Ectodermal cell (in vitro differentiated cells): Measurements from ENCODE around the gene TRABD2A.

Experiments
- H3K27ac ChIP-seq: 2 replicates; pipeline ENCODE4 v1.7.0; 2013; ENCODE audit warnings: mild to moderate bottlenecking, low read depth, low read length; ENCODE audit not compliant: insufficient read depth, poor library complexity, severe bottlenecking
- H3K27me3 ChIP-seq: 2 replicates; pipeline ENCODE4 v1.7.0; 2013; ENCODE audit warnings: mild to moderate bottlenecking, low read length; ENCODE audit not compliant: insufficient read depth, control insufficient read depth, poor library complexity, severe bottlenecking
- H3K36me3 ChIP-seq: one replicate; pipeline ENCODE4 v1.7.0; 2013; ENCODE audit warnings: low read length; ENCODE audit not compliant: control insufficient read depth, insufficient read depth
- H3K4me1 ChIP-seq: one replicate; pipeline ENCODE4 v1.7.0; 2013; ENCODE audit warnings: low read length; ENCODE audit not compliant: control insufficient read depth, insufficient read depth
- H3K4me3 ChIP-seq: 2 replicates; pipeline ENCODE4 v1.7.0; 2013; ENCODE audit warnings: low read depth, low read length, control low read depth; ENCODE audit not compliant: insufficient read depth
- H3K9me3 ChIP-seq: 2 replicates; pipeline ENCODE4 v1.7.0; 2013; ENCODE audit warnings: mild to moderate bottlenecking, low read length, moderate library complexity; ENCODE audit not compliant: control insufficient read depth
- WGBS, 2 experiments: methylation state at CpG; one replicate each; pipeline ENCODE4 v1.1.7; 2013; ENCODE audit warnings: missing lambda C conversion rate in 2 of 2; 5-methylcytosine and 5-hydroxymethylcytosine counted together

Gene TRABD2A

DNA sequence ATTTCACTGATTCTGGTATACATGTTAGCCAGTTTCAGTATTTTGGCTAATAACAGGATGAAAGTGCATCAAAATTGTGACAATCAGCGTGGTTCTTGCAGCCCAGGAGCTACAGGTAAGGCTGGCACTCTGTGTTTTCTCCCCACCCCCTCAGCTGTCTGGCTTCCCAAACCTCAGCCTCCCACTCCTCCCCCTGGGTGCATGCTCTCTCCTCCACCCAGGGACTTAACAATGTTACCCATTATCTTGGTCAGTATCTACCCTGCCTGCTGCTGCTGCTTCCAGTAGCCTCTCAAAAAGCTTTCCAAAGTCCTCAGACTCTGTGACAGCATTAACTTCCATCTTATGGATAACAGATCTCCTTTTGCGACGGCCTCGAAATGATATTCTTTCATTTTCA lies 41.0 kb downstream of the TRABD2A start:
- 81 to 91% methylated on average over 4 of the region's 4 CpGs for WGBS, 2 experiments
- Histone ChIP-seq H3K27me3 (no peaks in the 10 kb centered on the region), H3K4me1 (peaks cover 8% of the 10 kb centered on the region), H3K9me3 (no peaks in the 10 kb centered on the region), H3K4me3 (no peak overlapping the region), H3K36me3 (no peaks in the 10 kb centered on the region), H3K27ac (no peak overlapping the region)

DNA sequence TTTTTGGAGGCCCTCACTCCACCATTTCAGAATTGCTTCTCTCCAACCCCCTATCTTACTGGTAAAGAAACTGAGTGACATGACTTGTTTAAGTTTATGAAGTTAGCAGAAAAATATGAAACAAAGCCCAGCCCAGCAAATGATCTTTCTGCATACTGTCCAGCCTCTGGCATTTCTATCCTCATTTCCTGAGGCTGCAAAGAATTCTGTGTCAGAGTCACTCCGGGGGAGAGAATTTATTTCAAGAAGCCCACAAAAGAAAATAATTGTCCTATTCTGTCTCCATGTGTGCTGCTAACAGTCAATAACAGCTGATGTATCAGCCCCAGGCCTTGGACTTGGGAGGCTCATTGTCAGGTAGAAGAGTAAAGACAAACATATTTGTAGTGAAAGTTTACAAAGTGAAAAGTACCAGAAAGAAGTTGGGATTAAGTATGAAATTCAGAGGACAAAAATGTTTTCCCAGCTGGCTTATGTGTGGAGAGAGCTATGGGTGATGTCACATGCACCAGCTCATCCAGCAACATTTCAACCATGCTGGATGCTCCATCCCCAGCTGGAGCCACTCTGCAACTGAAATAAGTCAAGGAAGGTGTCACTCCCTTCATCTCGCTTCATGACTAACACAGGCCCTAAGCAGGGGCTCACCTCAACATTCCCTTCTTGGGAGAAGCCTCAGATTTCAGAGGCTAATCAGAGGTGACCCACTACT lies 42.3 kb downstream of the TRABD2A start:
- WGBS, 2 experiments, result 95 to 98% methylated on average over 2 of the region's 2 CpGs
- Histone ChIP-seq H3K4me1 (peaks cover 8% of the 10 kb centered on the region), H3K27me3 (no peaks in the 10 kb centered on the region), H3K4me3 (no peak overlapping the region), H3K36me3 (no peaks in the 10 kb centered on the region), H3K9me3 (no peaks in the 10 kb centered on the region), H3K27ac (no peak overlapping the region)

- no peak overlapping the region for H3K4me3 ChIP-seq
- H3K27me3 ChIP-seq, result no peaks in the 10 kb centered on the region
- no peak overlapping the region for H3K27ac ChIP-seq
- H3K36me3 ChIP-seq, result no peaks in the 10 kb centered on the region
- H3K9me3 ChIP-seq, result no peaks in the 10 kb centered on the region
- WGBS, 2 experiments, result 78 to 86% methylated on average over 1 to 2 of the region's 2 CpGs
- peaks cover 11% of the 10 kb centered on the region for H3K4me1 ChIP-seq
Observed at GRCh38 chr2:84836215-84836614, 44.7 kb downstream of the TRABD2A start.

DNA sequence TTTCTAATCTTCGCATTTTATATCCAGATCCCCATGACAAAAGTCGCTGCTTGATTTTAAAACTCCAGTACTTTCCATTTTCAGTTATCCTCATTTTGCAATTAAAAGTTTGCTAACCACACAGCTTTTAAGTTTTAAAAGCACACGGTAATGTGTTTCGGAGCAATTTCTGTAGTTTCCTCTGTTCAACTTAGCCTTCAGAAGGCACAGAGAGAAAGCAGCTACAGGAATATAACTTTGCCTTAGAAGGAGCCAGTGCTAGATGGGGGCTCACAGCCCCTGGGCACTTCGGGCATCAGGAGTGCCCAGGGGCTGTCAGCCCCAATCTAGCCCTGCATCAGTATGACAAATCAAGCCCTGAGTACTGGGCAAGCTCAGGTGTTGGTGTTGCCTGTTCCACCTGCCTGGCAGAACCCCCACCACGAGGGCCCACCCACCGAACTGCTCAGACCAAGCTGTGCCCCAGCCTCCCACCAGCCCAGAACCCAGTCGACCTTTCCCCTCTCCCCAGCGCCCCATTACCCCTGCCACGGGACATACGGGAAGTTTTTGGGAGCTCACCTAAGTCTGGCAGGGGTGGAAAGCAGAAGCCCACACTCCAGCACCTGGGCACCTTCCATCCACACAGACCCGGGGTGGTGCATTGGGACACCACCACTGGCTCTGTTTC lies 47.3 kb downstream of the TRABD2A start:
- Histone ChIP-seq H3K4me1 (peaks cover 3% of the 10 kb centered on the region), H3K4me3 (no peak overlapping the region), H3K27ac (no peak overlapping the region), H3K27me3 (no peaks in the 10 kb centered on the region), H3K9me3 (no peaks in the 10 kb centered on the region), H3K36me3 (no peaks in the 10 kb centered on the region)
- WGBS, 2 experiments, result 92 to 96% methylated on average over 12 of the region's 12 CpGs

DNA sequence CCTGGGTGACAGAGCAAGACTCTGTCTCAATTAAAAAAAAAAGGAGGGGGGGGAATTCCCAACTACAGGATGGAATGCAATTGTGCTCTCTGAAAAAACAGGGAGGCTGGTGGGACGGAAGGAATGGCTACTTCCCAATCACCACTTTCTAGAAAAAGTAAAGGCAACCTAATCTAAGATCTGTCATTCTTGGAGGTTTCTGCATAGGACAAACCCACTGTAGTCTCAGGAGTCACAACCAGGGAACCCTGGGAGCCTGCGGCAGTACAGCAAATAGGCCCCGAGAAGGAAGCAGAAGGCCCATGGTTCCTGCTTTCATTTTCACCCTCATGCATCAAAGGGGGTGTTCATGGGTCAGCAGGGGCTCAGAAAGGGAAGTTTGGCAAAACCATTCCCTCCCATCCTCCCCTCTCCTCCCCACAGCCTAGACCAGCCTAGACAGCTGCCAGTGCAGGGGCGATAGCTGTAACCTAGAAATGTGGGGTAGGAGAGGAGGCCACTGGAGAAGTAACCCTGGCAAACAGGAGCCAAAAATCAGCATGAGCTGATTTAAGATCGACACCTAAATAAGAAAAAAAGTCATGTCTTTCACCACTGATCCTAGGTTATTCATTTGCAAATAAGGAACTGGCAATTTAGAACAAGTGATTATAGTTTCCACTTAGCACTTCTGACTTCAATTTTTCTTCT lies 48.0 kb downstream of the TRABD2A start:
- Histone ChIP-seq H3K4me3 (no peak overlapping the region), H3K36me3 (no peaks in the 10 kb centered on the region), H3K27me3 (no peaks in the 10 kb centered on the region), H3K4me1 (peaks cover 3% of the 10 kb centered on the region), H3K9me3 (no peaks in the 10 kb centered on the region), H3K27ac (no peak overlapping the region)
- WGBS, 2 experiments, result 72 to 83% methylated on average over 5 of the region's 5 CpGs

DNA sequence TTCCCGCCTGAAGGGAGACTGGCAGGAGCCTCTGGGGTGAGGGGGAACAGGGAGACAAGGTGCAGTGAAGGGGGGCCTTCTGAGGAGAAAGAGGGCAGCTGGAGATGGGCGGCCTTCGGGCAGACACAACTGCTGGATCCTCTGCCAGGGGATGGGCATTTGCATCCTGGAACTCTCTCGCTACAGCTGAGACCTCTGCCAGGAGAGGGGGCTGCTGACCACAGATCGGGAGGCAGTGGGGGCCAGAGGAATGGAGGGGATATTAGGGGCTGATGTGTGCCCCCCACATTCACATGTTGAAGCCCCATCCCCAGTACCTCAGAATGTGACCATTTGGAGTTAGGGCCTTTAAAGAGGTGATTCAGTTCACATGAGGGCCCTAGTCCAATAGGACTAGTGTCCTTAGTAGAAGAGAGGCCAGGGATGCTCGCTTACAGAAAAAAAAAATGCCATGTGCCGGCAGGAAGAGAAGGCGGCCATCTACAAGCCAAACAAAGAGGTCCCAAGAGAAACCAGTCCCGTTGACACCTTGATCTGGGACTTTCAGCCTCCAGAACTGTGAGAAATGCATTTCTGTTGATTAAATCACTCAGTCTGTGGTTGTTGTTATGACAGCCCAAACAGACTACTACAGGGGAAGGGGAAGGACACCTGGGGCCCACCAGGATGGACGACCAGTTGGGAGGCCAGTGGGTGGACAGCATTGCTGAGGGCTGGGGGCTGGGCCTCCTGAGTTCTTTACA lies 50.0 kb downstream of the TRABD2A start:
- Histone ChIP-seq H3K4me3 (no peak overlapping the region), H3K36me3 (no peaks in the 10 kb centered on the region), H3K9me3 (no peaks in the 10 kb centered on the region), H3K27me3 (no peaks in the 10 kb centered on the region), H3K27ac (no peak overlapping the region), H3K4me1 (peaks cover 3% of the 10 kb centered on the region)
- WGBS, 2 experiments, result 89 to 93% methylated on average over 10 of the region's 10 CpGs

DNA sequence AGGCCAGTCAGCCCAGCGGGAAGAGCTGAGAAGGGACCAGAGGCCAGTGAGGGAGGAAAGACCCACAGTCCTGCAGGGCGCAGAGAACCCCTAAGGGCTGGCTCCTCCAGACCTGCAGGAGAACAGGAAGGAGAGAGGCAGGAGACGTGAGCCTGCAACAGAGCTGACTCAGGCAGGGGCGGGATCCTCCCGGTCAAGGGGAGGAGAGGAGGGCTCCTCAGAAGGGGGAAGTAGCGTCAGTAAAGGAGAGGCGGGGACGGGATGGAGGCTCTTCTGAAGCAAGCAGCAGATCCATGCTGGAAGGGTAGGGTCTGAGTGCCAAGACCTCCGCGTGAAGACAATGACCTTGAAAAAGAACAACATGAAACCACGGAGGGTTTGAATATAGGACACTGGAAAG lies 50.8 kb downstream of the TRABD2A start:
- Histone ChIP-seq H3K4me3 (no peak overlapping the region), H3K4me1 (peaks cover 3% of the 10 kb centered on the region), H3K27ac (no peak overlapping the region), H3K9me3 (no peaks in the 10 kb centered on the region), H3K27me3 (no peaks in the 10 kb centered on the region), H3K36me3 (no peaks in the 10 kb centered on the region)
- 81 to 82% methylated on average over 11 of the region's 11 CpGs for WGBS, 2 experiments

- WGBS, 2 experiments, result 89% methylated on average over 2 of the region's 2 CpGs
- no peak overlapping the region for H3K27ac ChIP-seq
- H3K27me3 ChIP-seq, result no peaks in the 10 kb centered on the region
- no peaks in the 10 kb centered on the region for H3K36me3 ChIP-seq
- no peak overlapping the region for H3K4me3 ChIP-seq
- no peaks in the 10 kb centered on the region for H3K9me3 ChIP-seq
- H3K4me1 ChIP-seq, result peaks cover 3% of the 10 kb centered on the region
Observed at GRCh38 chr2:84829693-84830092, 51.2 kb downstream of the TRABD2A start.

DNA sequence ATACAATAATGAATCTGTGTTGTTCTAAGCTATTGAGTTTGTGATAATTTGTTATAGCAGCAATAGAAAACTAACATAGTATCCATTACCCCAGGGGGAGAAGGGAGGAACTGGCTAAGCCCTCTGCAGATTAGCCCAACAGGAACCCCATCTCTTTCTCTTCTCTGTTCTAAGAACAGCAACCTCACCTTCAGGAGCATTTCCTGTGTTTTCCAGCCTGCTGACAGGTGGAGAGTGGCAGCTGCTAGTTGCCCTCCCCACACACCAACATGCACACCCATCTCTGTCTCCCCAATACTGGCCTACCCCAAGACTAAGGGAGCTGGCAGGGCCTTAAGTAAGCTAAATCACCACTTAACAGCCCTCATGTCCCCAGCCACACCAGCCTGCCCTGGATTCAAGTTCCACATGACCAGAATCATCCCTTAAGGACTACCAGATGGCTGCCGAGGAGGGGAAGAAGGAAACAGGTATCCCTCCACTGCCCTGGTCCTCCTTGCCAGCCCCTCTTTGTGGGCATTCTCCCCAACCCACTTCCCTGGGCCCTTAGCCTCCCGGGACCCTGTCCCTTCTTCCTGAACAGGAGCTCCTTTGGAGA lies 52.8 kb downstream of the TRABD2A start:
- Histone ChIP-seq H3K4me3 (no peak overlapping the region), H3K27ac (no peak overlapping the region), H3K9me3 (no peaks in the 10 kb centered on the region), H3K36me3 (no peaks in the 10 kb centered on the region), H3K4me1 (peaks cover 3% of the 10 kb centered on the region), H3K27me3 (no peaks in the 10 kb centered on the region)
- WGBS, 2 experiments, result 87 to 91% methylated on average over 2 of the region's 2 CpGs
